Activated T-helper 2 cell treated with anti-CD3 and anti-CD28 coated beads, Interferon-gamma antibody, Interleukin-2, Interleukin-4, amounts not matched to agents 10 μg/mL and 5 μg/mL and 100 μg/mL, durations not matched to agents 14 hours and 24 hours and 36 hours (primary cell): ENCODE data around the gene NRP1. TPM values are rescaled to one million over a fixed set of nuclear protein-coding genes. Genes with fewer than 3 reads are reported as not detected.

Experiments
- DNase-seq: peaks from one replicate; pipeline ENCODE4 v3.0.0; 2021; ENCODE audit warnings: low spot score
- H3K27ac Mint-ChIP-seq: one replicate; pipeline ENCODE4 v1.8.0; 2021; ENCODE audit warnings: mixed read lengths
- H3K27me3 Mint-ChIP-seq: one replicate; pipeline ENCODE4 v1.8.0; 2021; ENCODE audit warnings: low read depth, mixed read lengths
- H3K36me3 Mint-ChIP-seq: one replicate; pipeline ENCODE4 v1.8.0; 2021; ENCODE audit warnings: low read depth, mixed read lengths
- H3K4me1 Mint-ChIP-seq: one replicate; pipeline ENCODE4 v1.8.0; 2021; ENCODE audit warnings: low read depth, mixed read lengths
- H3K4me3 Mint-ChIP-seq: one replicate; pipeline ENCODE4 v1.8.0; 2021; ENCODE audit warnings: low read depth, mild to moderate bottlenecking, moderate library complexity, mixed read lengths
- H3K9me3 Mint-ChIP-seq: one replicate; pipeline ENCODE4 v1.8.0; 2021; ENCODE audit warnings: mixed read lengths
- intact Hi-C: fragments of 100-400 bp; cut with micrococcal nuclease; formaldehyde crosslinking; loops from one replicate; pipeline ENCODE4 v1.15.1; 2023
- total RNA-seq: library from RNA; stranded (reverse); gene quantifications from 2 replicates; pipeline ENCODE4 v1.2.3, GENCODE V29; 2022

The NRP1 gene
- total RNA-seq, 1 donor from 2014 or later, result 6.1 TPM

DNA sequence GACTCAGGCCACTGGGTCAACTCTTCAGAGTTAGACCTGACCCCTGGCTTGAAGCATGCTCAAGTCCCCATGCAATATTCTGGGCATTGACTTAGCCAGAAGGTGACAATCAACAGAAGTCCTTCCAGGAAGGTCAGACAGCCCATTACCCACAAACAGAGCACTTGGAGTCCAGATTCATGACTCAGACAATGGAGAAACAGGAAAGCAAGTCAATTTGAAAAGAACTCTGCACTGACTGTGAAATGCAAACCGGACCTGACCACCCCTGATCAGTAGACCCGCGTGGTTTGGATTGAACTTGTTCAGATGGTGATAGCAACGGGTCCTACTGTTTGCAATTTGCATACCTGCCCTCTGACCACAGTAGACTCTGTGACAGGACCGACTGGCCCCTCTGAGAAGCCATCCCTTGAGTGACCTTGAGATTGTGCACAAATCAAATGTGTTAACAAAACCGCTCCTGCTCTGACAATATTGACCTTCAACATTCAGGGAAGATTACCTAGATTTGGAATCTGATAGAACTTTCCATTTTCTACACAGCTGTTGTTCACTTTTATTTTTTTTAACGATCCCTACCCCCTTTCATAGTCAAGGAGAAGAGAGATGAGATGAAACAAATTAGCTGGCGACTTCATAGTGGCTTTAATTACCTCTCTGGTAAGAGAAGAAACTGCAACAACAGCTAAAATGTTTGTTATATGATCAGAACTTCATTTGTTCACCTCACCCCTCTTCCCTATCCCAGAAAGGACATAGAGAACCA lies 138.7 kb downstream of the NRP1 start:
- Mint-ChIP-seq H3K27ac (no peak overlapping the region), H3K36me3 (no peaks in the 10 kb centered on the region)
- intact Hi-C loops, result no loop called here

GRCh38 chr10:33193701-33194521 lies 140.6 kb downstream of the NRP1 start:
- Mint-ChIP-seq H3K9me3 (no peaks in the 10 kb centered on the region), H3K36me3 (no peaks in the 10 kb centered on the region), H3K27ac (no peak overlapping the region), H3K4me1 (no peaks in the 10 kb centered on the region), H3K4me3 (no peak overlapping the region), H3K27me3 (peaks cover 35% of the 10 kb centered on the region)
- intact Hi-C loops, result loop anchor here (1.0 to 5.0 kb wide), 2 partner anchors 58 to 136 kb away; no protein-coding TSS in a partner anchor
- no peak for DNase-seq

More for the DNA sequence above, 138.7 kb downstream of the NRP1 start:
- Mint-ChIP-seq H3K4me1 (no peaks in the 10 kb centered on the region), H3K9me3 (no peaks in the 10 kb centered on the region), H3K27me3 (peaks cover 27% of the 10 kb centered on the region), H3K4me3 (no peak overlapping the region)
- no peak for DNase-seq

DNA sequence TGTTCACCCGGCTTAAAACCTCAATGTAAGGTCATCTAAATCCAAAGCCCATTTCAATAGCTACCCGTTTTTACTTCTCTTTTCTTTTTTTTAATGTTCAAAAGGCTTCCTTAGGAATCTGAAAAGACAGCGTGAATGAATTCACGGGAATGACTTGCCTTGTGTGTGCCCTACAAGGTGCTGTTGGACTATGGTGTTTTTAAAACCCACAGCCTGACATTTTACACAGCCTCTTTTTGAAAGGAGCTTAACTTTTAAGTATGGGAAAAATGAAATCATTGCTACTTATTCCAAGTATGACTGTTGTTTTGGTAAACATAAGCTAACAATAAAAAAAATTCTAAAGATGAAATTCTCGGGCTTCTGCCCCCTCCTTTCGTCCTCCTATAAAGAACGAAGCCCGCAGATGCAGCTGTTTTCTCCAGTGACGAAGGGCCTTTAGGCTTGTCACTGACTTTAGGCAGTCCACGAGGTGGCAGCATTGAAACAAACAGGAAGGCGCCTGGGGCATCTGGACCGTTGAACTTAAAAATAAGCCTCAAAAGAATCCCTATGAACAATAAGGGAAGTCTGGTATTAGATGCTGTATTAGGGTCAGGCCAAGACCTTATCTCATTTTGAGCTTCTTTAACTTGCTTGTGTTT lies 141.3 kb downstream of the NRP1 start:
- intact Hi-C loops, result loop anchor here (1.0 to 5.0 kb wide), 2 partner anchors 59 to 137 kb away; no protein-coding TSS in a partner anchor
- H3K4me3 Mint-ChIP-seq, result no peak overlapping the region

GRCh38 chr10:33192190-33192589 lies 142.3 kb downstream of the NRP1 start:
- peaks cover 31% of the 10 kb centered on the region for H3K27me3 Mint-ChIP-seq
- no peaks in the 10 kb centered on the region for H3K9me3 Mint-ChIP-seq
- H3K4me1 Mint-ChIP-seq, result no peaks in the 10 kb centered on the region
- H3K4me3 Mint-ChIP-seq, result no peak overlapping the region
- no peaks in the 10 kb centered on the region for H3K36me3 Mint-ChIP-seq
- intact Hi-C loops, result loop anchor here (5.0 kb wide), 1 partner anchor 60 kb away; no protein-coding TSS in a partner anchor
- no peak overlapping the region for H3K27ac Mint-ChIP-seq
- no peak for DNase-seq

More for the DNA sequence above, 141.3 kb downstream of the NRP1 start:
- Mint-ChIP-seq H3K36me3 (no peaks in the 10 kb centered on the region), H3K27me3 (peaks cover 35% of the 10 kb centered on the region), H3K27ac (no peak overlapping the region), H3K9me3 (no peaks in the 10 kb centered on the region), H3K4me1 (no peaks in the 10 kb centered on the region)
- DNase-seq, result peak; percentile 57

- intact Hi-C loops, result loop anchor here (5.0 kb wide), 1 partner anchor 62 kb away; no protein-coding TSS in a partner anchor
- H3K36me3 Mint-ChIP-seq, result no peaks in the 10 kb centered on the region
- DNase-seq, result no peak
- peaks cover 19% of the 10 kb centered on the region for H3K27me3 Mint-ChIP-seq
- no peak overlapping the region for H3K4me3 Mint-ChIP-seq
- no peaks in the 10 kb centered on the region for H3K9me3 Mint-ChIP-seq
- no peaks in the 10 kb centered on the region for H3K4me1 Mint-ChIP-seq
- H3K27ac Mint-ChIP-seq, result no peak overlapping the region
These were observed 144.1 kb downstream of the NRP1 start for GRCh38 chr10:33190406-33190805.

- H3K4me1 Mint-ChIP-seq, result no peaks in the 10 kb centered on the region
- H3K9me3 Mint-ChIP-seq, result no peaks in the 10 kb centered on the region
- DNase-seq, result no peak
- peaks cover 19% of the 10 kb centered on the region for H3K27me3 Mint-ChIP-seq
- intact Hi-C loops, result loop anchor here (5.0 kb wide), 1 partner anchor 62 kb away; no protein-coding TSS in a partner anchor
- no peaks in the 10 kb centered on the region for H3K36me3 Mint-ChIP-seq
- no peak overlapping the region for H3K27ac Mint-ChIP-seq
- no peak overlapping the region for H3K4me3 Mint-ChIP-seq
These were observed 144.7 kb downstream of the NRP1 start for GRCh38 chr10:33189808-33190207.

GRCh38 chr10:33189363-33189762 lies 145.1 kb downstream of the NRP1 start:
- no peak overlapping the region for H3K27ac Mint-ChIP-seq
- H3K9me3 Mint-ChIP-seq, result no peaks in the 10 kb centered on the region
- no peak overlapping the region for H3K4me3 Mint-ChIP-seq
- DNase-seq, result no peak
- intact Hi-C loops, result no loop called here
- H3K27me3 Mint-ChIP-seq, result peaks cover 16% of the 10 kb centered on the region
- no peaks in the 10 kb centered on the region for H3K36me3 Mint-ChIP-seq
- no peaks in the 10 kb centered on the region for H3K4me1 Mint-ChIP-seq

- intact Hi-C loops, result no loop called here
- no peak for DNase-seq
- Mint-ChIP-seq H3K4me3 (no peak overlapping the region), H3K4me1 (no peaks in the 10 kb centered on the region), H3K36me3 (no peaks in the 10 kb centered on the region), H3K27ac (no peak overlapping the region), H3K27me3 (peaks cover 17% of the 10 kb centered on the region), H3K9me3 (no peaks in the 10 kb centered on the region)
These were observed 147.0 kb downstream of the NRP1 start for GRCh38 chr10:33187427-33187999.

GRCh38 chr10:33186150-33186549 lies 148.3 kb downstream of the NRP1 start:
- H3K27me3 Mint-ChIP-seq, result peaks cover 12% of the 10 kb centered on the region
- no peaks in the 10 kb centered on the region for H3K9me3 Mint-ChIP-seq
- no peaks in the 10 kb centered on the region for H3K36me3 Mint-ChIP-seq
- H3K27ac Mint-ChIP-seq, result no peak overlapping the region
- no peak for DNase-seq
- H3K4me3 Mint-ChIP-seq, result no peak overlapping the region
- H3K4me1 Mint-ChIP-seq, result no peaks in the 10 kb centered on the region
- intact Hi-C loops, result no loop called here

DNA sequence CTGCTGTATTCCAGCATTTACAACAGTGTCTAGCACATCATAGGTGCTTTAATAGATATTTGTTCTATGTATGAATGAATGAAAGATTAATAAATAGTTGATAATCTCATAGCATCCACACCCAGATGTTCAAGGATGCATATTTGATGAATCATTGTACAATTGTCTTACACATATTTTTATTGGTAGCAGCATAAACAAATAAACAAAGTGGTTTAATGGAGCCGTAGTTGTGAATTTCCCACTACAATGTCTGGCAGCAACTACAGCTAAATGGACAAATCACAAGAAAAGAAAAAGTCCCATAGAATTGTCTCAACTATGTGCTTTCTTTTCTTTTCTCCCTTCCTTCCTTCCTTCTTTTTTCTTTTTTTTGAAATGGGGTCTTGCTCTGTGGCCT lies 150.8 kb downstream of the NRP1 start:
- Mint-ChIP-seq H3K36me3 (no peaks in the 10 kb centered on the region), H3K27me3 (peaks cover 6% of the 10 kb centered on the region), H3K27ac (no peak overlapping the region), H3K4me3 (no peak overlapping the region), H3K4me1 (peaks cover 8% of the 10 kb centered on the region), H3K9me3 (no peaks in the 10 kb centered on the region)
- no peak for DNase-seq
- intact Hi-C loops, result no loop called here

DNA sequence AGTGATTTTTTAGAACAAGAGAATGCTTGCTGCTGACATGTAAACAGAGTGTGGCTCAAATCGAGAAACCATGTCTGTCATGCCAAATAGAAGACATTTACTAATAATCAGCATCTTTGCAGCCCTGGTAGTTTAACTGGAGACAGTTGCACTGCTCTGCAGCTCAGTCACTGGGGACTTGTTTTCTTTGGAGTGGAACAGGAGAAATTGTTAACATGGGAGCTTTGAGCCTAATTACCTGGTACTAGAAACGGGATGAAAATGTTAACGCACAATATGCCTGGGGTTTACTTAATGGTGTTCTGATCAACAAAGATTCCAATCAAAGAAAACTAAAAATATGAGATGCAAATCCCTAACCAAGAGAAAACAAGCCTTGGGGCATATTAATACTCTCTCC lies 153.5 kb downstream of the NRP1 start:
- Mint-ChIP-seq H3K27ac (no peak overlapping the region), H3K9me3 (no peaks in the 10 kb centered on the region), H3K27me3 (peaks cover 16% of the 10 kb centered on the region), H3K36me3 (no peaks in the 10 kb centered on the region), H3K4me3 (no peak overlapping the region), H3K4me1 (peaks cover 11% of the 10 kb centered on the region)
- DNase-seq, result no peak
- intact Hi-C loops, result no loop called here

DNA sequence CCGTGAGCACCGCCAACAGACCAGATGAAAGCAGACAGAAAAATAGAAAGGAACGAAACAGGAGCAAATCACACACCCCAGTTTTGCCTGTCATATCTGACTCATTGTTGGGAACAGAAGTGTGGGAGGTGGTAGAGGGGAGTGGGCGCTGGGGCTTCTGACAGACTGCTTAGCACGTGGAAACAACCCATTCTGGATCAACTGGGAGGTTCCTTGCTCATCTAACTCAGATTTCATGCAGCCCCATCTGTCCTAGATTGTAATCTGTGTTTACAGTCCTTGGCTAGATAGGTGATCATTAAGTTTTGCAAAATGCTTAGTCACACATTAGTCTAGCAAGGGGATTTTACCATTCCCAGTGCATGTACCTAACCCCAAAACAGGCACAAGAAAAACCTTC lies 154.1 kb downstream of the NRP1 start:
- Mint-ChIP-seq H3K27ac (no peak overlapping the region), H3K36me3 (no peaks in the 10 kb centered on the region), H3K9me3 (no peaks in the 10 kb centered on the region), H3K4me1 (peaks cover 11% of the 10 kb centered on the region), H3K4me3 (no peak overlapping the region), H3K27me3 (peaks cover 19% of the 10 kb centered on the region)
- intact Hi-C loops, result no loop called here
- no peak for DNase-seq
